Fibroblast of lung (primary cell): ENCODE results near the gene ADAM23.

Experiments used
- CTCF ChIP-seq, 2 donors: IDR thresholded peaks in 1 of 2; conservative IDR thresholded peaks in 1 of 2; 1 replicate in 1 of 2; 2 replicates in 1 of 2; pipeline ENCODE4 v1.5.1; 2011 to 2012; ENCODE audit warnings: low read length in 2 of 2, control low read depth in 1 of 2, inconsistent platforms in 1 of 2, low read depth in 1 of 2, mild to moderate bottlenecking in 1 of 2
- EZH2 ChIP-seq: IDR thresholded peaks from 2 replicates; pipeline ENCODE4 v1.5.1; 2012; ENCODE audit warnings: low read length, control low read depth, mild to moderate bottlenecking; ENCODE audit errors: missing control alignments

DNA sequence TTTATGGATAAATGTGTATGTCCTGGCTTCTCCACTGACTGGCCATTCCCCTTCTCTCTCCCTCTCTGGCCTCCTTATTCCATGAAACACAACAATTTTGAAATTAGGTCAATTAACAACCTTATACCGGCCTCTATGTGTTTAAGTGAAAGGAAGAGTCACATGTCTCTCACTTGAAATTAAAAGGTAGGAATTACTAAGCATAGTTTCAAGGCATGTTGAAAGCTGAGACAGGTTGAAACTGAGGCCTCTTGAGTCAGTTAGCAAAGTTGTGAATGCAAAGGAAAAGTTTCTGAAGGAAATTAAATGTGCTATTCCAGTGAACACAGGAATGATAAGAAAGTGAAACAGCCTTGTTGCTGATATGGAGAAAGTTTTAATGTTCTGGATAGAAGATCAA lies 69.7 kb downstream of the ADAM23 start:
- TF ChIP-seq CTCF (conservative IDR thresholded peaks at IDR 0.05 in 1 of 2, IDR thresholded peaks at IDR 0.05 in 1 of 2; ENCODE audit: low read depth in 1 of 2, low read length in 2 of 2) (no peak), EZH2 (no peak)
